COLO829 (cell line): ENCODE data around the gene FAM114A2.
"Not testable (repeated sequence)": the region's sequence is repeated elsewhere in the genome, so short reads cannot be mapped to it uniquely, and the experiment has no call there.

ENCODE experiments used
- DNase-seq: peaks from one replicate; pipeline ENCODE4 v3.0.0; 2012; ENCODE audit warnings: low spot score

Gene FAM114A2

GRCh38 chr5:154047324-154047723 lies 8.6 kb upstream of the FAM114A2 start:
- no peak for DNase-seq

- DNase-seq, result no peak
These were observed 7.8 kb upstream of the FAM114A2 start for GRCh38 chr5:154046486-154046885.

- no peak for DNase-seq
These were observed 5.9 kb upstream of the FAM114A2 start for GRCh38 chr5:154044581-154044980.

GRCh38 chr5:154044099-154044498 lies 5.4 kb upstream of the FAM114A2 start:
- DNase-seq, result no peak

GRCh38 chr5:154042766-154043165 lies 4.1 kb upstream of the FAM114A2 start:
- no peak for DNase-seq

- no peak for DNase-seq
These were observed 734 bp upstream of the FAM114A2 start for GRCh38 chr5:154039458-154039829.

- peak; percentile 5 for DNase-seq
These were observed 426 bp downstream of the FAM114A2 start for GRCh38 chr5:154038261-154038706.

- DNase-seq, result no peak
These were observed 3.8 kb downstream of the FAM114A2 start for GRCh38 chr5:154034944-154035343.

- no peak for DNase-seq
These were observed 6.7 kb downstream of the FAM114A2 start for GRCh38 chr5:154031937-154032489.

- no peak for DNase-seq
These were observed 12.8 kb downstream of the FAM114A2 start for GRCh38 chr5:154025951-154026350.

- DNase-seq, result not testable (repeated sequence)
These were observed 19.8 kb downstream of the FAM114A2 start for GRCh38 chr5:154018919-154019318.

GRCh38 chr5:154015071-154015693 lies 23.5 kb downstream of the FAM114A2 start:
- no peak for DNase-seq

- DNase-seq, result no peak
These were observed 28.1 kb downstream of the FAM114A2 start for GRCh38 chr5:154010660-154011059.

GRCh38 chr5:154005648-154006047 lies 33.1 kb downstream of the FAM114A2 start:
- no peak for DNase-seq

- DNase-seq, result no peak
These were observed 36.1 kb downstream of the FAM114A2 start for GRCh38 chr5:154002511-154003020.

- DNase-seq, result no peak
These were observed 36.6 kb downstream of the FAM114A2 start for GRCh38 chr5:154002093-154002492.

GRCh38 chr5:154000703-154001102 lies 38.0 kb downstream of the FAM114A2 start:
- no peak for DNase-seq

- no peak for DNase-seq
These were observed 38.7 kb downstream of the FAM114A2 start for GRCh38 chr5:153999995-154000394.

- no peak for DNase-seq
These were observed 39.9 kb downstream of the FAM114A2 start for GRCh38 chr5:153998768-153999167.

GRCh38 chr5:153998010-153998409 lies 40.7 kb downstream of the FAM114A2 start:
- DNase-seq, result no peak

- no peak for DNase-seq
These were observed 47.5 kb downstream of the FAM114A2 start for GRCh38 chr5:153991168-153991567.

GRCh38 chr5:153988510-153988909 lies 50.2 kb downstream of the FAM114A2 start:
- no peak for DNase-seq

- no peak for DNase-seq
These were observed 51.4 kb downstream of the FAM114A2 start for GRCh38 chr5:153987301-153987700.

GRCh38 chr5:153985498-153985897 lies 53.2 kb downstream of the FAM114A2 start:
- DNase-seq, result no peak
